Inferior parietal cortex (tissue), 1 donor: ENCODE results near the gene MRPL21.

Experiments used
- DNase-seq: peaks from one replicate; pipeline ENCODE4 v3.0.0-alpha.2; 2016; ENCODE audit errors: extremely low spot score

Gene MRPL21

GRCh38 chr11:68935066-68935465 is 31.4 kb upstream of the MRPL21 start:
- no peak for DNase-seq

DNA sequence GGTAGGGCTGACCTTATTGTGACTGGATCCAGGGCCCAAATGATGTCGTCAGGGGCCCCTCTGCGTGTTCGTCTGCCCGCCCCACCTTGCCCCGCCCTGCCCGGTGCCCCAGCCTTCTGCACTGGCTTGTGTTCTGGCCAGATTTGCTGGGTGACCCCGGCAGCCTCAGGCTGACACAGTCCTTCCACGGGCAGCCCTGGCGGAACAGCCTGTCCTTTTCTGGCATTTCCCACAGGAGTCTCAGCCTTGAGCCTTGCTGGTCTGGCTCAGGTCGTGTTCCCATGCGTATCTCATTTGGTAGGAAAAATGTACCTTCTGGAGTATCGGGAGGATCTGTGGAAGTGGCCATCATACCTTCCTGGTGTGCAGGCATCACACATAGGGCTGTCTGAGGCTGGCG is 31.0 kb upstream of the MRPL21 start:
- no peak for DNase-seq

GRCh38 chr11:68934321-68934645 is 30.7 kb upstream of the MRPL21 start:
- DNase-seq = no peak

DNA sequence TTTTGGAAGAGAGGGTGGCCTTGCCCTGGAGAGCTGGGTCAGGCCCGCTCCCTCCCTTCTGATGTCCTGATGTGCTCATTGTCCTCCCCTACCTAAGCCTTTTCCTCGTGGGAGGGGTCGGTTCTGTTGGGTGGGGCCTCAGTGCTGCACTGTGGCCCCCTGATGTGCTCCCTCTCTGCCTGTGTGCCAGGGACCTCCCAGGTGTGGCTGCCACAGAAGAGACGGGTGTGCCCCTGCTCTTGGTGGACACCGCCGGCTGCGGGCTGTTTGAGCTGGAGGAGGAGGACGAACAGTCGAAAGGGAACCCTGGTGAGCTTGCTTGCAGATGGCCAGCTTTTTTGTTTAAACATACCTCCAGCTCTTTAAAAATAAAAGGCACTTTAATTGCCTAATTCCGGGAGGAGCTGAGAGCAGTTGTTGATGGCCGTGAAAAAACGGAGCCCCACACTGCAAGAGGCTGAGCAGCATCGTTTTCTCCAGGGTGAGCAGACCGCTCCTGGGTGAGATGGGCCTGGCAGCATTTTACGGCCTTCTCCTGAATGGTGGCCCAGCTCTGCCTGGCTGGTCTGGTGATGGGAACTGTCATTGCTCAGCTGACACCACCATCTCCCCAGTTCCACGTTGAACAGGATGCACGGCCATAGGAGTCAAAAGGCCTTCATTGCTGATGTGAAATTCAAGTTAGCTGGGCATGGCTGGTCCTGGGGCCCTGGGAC is 30.1 kb upstream of the MRPL21 start:
- DNase-seq = no peak

DNA sequence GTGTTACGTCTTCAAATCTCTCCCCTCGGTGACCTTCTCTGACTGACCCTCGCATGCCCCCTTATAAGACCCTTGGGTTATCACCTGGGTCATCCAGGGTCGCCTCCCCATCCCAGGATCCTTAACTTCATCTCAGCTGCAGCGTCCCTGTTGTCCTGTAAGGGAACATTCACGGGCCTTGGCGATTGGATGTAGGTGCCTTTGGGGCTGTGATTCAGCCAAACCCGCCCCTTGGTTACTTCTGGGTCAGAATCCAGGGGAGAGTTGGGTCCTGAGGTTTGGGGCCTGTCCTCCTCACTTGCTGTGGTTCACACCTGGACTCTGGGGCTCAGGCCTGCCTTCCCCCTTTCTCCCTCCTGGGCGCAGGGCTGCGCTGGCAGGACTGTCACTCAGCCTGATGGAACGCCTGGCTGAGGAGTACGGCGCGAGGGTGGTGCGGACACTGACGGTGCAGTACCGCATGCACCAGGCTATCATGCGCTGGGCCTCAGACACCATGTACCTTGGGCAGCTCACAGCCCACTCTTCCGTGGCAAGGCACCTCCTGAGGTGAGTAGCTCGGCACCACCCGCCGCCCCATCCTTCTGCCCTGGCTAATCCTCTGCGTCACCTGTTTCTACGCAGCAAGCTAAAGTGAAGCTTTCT is 29.4 kb upstream of the MRPL21 start:
- DNase-seq = no peak

- DNase-seq = no peak
Observed at GRCh38 chr11:68932358-68932757, 28.7 kb upstream of the MRPL21 start.

GRCh38 chr11:68931911-68932310 is 28.3 kb upstream of the MRPL21 start:
- no peak for DNase-seq

DNA sequence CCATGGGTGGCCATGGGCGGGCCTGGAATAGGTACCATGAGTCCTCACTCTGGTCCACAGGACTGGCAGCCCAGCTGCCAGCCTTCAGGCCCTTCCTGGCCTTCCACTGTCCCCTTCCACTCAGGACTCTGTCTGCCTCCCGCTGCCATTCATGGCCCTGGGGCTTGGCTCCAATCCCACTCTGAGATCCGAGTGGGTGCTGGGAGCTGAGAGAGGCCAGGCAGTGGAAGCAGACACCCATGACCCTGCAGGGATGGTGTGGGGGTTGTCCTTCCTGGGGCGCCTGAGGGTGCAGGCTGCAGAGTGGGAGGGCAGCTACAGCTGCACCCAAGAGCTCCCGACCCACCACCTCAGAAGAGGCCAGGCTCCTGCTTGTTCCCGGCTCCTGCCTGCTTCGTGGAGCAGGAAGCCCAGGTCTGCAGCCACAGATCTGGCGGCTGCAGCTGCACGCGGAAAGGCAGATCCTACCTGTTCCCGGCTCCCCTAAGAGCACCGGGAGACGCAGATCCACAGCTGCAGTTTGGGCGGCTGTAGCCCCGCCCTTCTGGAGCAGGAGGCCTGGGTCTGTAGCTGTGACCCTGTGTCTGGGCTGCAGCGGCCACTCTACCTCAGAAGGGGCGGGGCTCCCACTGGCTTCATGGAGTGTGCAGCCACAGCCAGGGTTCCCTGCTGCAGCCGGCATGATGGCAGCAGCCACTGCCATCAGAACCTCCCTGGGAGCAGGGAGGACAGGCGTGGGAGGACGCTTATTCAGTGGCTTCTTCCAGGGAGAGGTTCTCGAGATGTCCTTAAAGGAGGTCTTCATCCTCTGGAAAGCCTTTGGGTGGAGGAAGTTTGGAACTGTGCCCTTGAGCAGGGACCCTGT is 27.6 kb upstream of the MRPL21 start:
- no peak for DNase-seq

GRCh38 chr11:68929706-68930570 is 26.3 kb upstream of the MRPL21 start:
- DNase-seq = no peak

- no peak for DNase-seq
Observed at GRCh38 chr11:68929135-68929534, 25.5 kb upstream of the MRPL21 start.

DNA sequence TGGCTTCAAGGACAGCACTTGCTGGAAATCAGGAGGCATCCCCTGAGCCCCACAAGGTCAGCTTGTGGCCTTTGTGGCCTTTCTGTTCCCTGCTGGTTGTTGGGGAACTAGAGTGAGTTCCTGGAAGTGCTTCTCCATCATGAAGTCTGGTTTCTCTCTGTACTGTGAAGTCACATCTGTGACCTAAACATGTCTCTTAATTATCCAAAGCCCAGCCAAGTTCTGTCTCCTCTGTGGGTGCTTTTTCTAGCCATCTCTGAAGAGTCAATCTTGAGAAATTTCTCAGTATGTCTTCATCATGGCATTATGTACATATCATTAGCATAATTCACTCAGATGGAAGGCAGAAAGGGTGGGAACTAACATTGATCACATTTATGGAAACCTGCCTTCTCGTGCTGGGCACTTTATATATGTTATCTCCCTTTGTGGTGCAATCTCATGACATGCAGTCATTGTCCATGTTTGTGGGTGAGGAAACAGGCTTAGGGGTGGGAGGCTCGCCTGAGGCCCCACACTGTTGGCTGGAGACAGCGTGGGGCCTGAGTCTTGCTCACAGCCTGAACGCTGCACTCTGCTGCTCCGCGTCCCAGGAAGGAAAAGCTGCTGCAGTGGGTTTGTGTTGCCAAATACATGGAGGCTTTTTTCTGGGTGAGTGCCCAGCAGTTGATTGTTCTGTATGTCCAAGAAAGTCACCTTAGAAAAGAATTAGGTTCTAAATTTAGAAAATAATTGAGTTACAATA is 24.7 kb upstream of the MRPL21 start:
- DNase-seq = no peak

DNA sequence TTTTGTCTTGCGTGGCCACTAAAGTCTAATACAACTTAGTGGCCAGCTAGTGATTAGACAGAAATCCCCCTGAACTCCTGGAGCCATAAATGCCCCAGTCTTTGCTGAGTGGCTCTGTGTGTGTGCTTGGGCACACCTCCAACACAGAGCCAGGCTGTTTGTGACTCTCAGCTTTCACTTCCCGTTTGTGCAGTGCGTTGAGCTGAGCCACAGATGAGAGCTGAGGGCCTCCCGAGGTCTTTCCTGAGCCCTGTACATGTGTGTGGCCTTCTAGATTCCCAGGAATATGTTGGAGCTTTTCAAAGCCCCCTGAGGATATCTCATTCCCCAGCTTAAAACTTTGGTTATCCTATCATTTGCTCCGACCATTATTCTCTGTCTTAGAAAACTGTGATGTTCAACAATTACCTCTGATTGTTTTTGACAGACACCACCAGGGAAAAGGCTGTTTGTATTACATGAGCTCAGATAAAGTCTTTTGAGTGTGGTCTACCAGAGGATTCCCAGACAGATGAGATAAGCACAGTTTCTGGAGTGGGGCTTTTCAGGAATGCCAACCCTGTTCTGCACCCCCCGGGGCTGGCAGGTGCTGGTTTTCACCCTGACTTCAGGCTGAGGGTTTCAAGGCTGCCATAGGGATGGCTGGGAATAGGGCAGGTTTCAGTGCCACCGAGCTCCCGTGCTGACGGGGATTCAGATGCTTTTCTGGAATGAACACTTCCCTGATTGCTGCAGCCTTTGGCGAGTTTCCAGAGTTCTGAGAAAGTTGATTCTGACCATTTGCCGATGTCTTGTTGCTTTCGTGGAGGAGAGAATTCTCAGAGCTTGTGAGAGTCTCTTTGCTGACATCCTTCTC is 23.9 kb upstream of the MRPL21 start:
- DNase-seq = no peak

DNA sequence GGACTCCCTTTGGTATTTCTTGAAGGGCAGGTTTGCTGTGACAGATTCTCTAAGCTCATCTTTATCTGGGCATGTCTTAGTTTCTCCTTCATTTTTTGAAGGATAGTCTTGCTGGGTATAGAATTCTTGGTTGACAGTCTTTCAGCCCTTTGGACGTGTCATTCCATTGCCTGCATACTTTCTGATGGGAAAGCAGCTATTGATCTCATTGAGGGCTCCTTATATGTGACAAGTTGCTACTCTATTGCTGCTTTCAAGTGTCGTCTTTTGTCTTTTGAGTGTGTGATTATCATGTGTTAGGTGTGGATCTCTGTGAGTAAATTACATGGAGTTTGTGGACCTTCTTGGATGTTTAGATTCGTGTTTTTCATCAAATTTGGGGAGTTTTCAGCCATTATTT is 22.0 kb upstream of the MRPL21 start:
- no peak for DNase-seq

- no peak for DNase-seq
Observed at GRCh38 chr11:68924073-68924925, 20.7 kb upstream of the MRPL21 start.

GRCh38 chr11:68923614-68924013 is 20.0 kb upstream of the MRPL21 start:
- DNase-seq = no peak

DNA sequence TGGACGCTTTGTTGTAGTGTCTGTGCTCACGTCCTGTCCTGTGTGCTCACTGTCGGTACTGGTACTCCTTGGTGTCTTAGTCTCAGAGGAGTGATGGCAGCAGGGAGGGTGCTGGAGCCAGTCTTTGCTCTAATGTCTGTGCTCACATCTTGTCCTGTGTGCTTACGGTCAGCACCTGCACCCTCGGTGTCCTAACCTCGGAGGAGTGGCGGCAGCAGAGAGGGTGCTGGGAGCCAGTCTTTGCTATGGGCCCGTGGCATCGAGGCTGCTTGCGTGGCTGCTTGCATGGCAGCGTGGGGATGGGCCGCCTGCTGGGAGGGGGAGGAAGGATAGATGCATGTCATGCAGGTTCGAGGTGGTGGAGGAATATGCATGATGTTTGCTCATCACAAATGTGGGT is 12.8 kb upstream of the MRPL21 start:
- DNase-seq = no peak

DNA sequence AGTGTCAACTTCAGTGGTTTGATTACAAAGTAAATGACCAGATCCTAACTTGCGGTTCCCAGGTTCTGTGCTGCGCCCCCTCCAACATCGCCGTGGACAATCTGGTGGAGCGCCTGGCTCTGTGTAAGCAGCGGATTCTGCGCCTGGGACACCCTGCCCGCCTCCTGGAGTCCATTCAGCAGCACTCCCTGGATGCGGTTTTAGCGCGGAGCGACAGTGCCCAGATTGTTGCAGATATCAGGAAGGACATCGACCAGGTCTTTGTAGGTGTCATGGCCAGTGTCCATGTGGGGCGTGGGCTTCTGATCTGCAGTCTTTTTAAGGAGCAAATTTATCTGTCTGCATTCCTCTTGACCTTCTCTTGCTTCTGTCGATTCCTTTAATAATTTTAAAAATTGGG is 11.1 kb upstream of the MRPL21 start:
- no peak for DNase-seq

- DNase-seq = no peak
Observed at GRCh38 chr11:68913188-68913587, 9.6 kb upstream of the MRPL21 start.

DNA sequence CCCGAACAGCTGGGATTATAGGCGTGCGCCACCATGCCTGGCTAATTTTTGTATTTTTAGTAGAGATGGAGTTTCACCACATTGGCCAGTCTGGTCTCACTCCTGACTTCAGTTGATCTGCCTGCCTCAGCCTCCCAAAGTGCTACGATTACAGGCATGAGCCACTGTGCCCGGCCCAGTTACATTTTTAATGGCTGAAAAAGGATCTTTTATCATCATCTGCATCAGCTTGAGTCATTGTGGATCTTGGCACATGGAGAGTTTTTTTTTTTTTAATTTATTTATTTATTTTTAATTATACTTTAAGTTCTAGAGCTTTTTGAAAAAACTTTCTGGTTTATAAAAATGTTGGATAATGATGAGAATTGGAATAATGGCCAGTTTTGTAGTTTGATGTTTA is 8.6 kb upstream of the MRPL21 start:
- DNase-seq = no peak
